Psoas muscle (tissue), 8 donors: ENCODE results near the gene EHD1. TPM values are rescaled to one million over a fixed set of nuclear protein-coding genes. Genes with fewer than 3 reads are reported as not detected.

Experiments used
- ATAC-seq, 4 donors: fragments of 200-7000 bp; cut with Tn5 transposase; one replicate each; pipeline ENCODE4 v1.9.1; 2020; ENCODE audit warnings: moderate library complexity in 3 of 4, mild to moderate bottlenecking in 2 of 4
- DNase-seq, 2 donors: peaks; one replicate each; pipeline ENCODE4 v3.0.0-alpha.2; 2020
- H3K27ac ChIP-seq: fragments of 200-600 bp; one replicate; pipeline ENCODE4 v1.8.0; 2022
- H3K27me3 ChIP-seq, 3 donors: fragments of 200-600 bp in 1 of 3; one replicate each; pipeline versions ENCODE4 v1.6.1 to v1.8.0; 2013 to 2022; ENCODE audit warnings: low read length in 2 of 3, mild to moderate bottlenecking in 2 of 3, moderate library complexity in 1 of 3; ENCODE audit not compliant: insufficient read depth in 3 of 3
- H3K36me3 ChIP-seq, 2 donors: fragments of 200-600 bp in 1 of 2; one replicate each; pipeline versions ENCODE4 v1.6.1 to v1.8.0; 2013 to 2022; ENCODE audit warnings: low read depth in 1 of 2, mild to moderate bottlenecking in 1 of 2, moderate library complexity in 1 of 2; ENCODE audit not compliant: insufficient read depth in 1 of 2
- H3K4me1 ChIP-seq: fragments of 200-600 bp; one replicate; pipeline ENCODE4 v1.8.0; 2022
- H3K4me3 ChIP-seq: fragments of 200-600 bp; one replicate; pipeline ENCODE4 v1.8.0; 2022; ENCODE audit warnings: mild to moderate bottlenecking
- H3K9me3 ChIP-seq: fragments of 200-600 bp; one replicate; pipeline ENCODE4 v1.8.0; 2022
- WGBS, 3 donors: extraction: QIAGEN DNeasy Blood & Tissue Kit; methylation state at CpG; one replicate each; pipeline versions ENCODE4 v1.1.6 to v1.1.7; 2013; 5-methylcytosine and 5-hydroxymethylcytosine counted together
- intact Hi-C, 2 donors: fragments of 100-400 bp; cut with DNase I; formaldehyde crosslinking; loops; one replicate each; pipeline versions ENCODE4 v1.11.0 to v1.14.2; 2022
- long read RNA-seq, 2 donors: library from polyadenylated mRNA; unstranded; transcript quantifications; one replicate each; pipeline ENCODE4 v2.0.0, GENCODE V29; 2021
- polyA plus RNA-seq, 3 donors: library from polyadenylated mRNA; stranded (reverse); fragments of 200-250 nt; gene quantifications; one replicate each; pipeline ENCODE4 v1.2.3, GENCODE V29; 2013
- total RNA-seq, 4 donors: library from RNA; stranded (reverse); fragmentation: NEBNext Ultra II Directional in 2 of 4; extraction: Animal tissue kit (Norgen Biotek cat#: 25700) in 2 of 4; gene quantifications; one replicate each; pipeline versions ENCODE4 v1.2.1 to v1.2.4, GENCODE V29; 2021 to 2023
- TF ChIP-seq, protein P1 (sequence below): fragments of 200-600 bp; IDR thresholded peaks from one replicate; pipeline ENCODE4 v1.8.0; 2022; ENCODE audit warnings: antibody characterized with exemption
- donor health status: healthy with polysubstance abuse.
- donor health status: DM: no; HTN: no; CAD: no; lungs with moderate emphysema.
- donor health status: Bipolar disorder and iron deficiency.
- donor health status: healthy.
- donor health status: DM: yes; HTN: yes; CAD: no.
- donor health status: DM: no; HTN: no; CAD: no.
- donor health status: DM: no; HTN: no; CAD: no.
- donor health status: DM: yes; HTN: yes; CAD: no.

EHD1 gene
- 10 to 100 TPM; 34.7 to 71.0 (median 61.1) TPM for total RNA-seq
- 100 to 1,000 TPM in 1 of 3 donors, 10 to 100 TPM in 2; 23.5 to 174 (median 30.9) TPM for polyA plus RNA-seq
- long read RNA-seq, donor 1, full-length matches to known transcripts, result 11 of 37 reads
- long read RNA-seq, donor 1, partial matches to known transcripts, result 3 of 37 reads
- long read RNA-seq, donor 1, other reads (novel, unspliced or antisense), result 23 of 37 reads
- long read RNA-seq, donor 2, full-length matches to known transcripts, result 20 of 54 reads
- long read RNA-seq, donor 2, partial matches to known transcripts, result 5 of 54 reads
- long read RNA-seq, donor 2, other reads (novel, unspliced or antisense), result 29 of 54 reads

DNA sequence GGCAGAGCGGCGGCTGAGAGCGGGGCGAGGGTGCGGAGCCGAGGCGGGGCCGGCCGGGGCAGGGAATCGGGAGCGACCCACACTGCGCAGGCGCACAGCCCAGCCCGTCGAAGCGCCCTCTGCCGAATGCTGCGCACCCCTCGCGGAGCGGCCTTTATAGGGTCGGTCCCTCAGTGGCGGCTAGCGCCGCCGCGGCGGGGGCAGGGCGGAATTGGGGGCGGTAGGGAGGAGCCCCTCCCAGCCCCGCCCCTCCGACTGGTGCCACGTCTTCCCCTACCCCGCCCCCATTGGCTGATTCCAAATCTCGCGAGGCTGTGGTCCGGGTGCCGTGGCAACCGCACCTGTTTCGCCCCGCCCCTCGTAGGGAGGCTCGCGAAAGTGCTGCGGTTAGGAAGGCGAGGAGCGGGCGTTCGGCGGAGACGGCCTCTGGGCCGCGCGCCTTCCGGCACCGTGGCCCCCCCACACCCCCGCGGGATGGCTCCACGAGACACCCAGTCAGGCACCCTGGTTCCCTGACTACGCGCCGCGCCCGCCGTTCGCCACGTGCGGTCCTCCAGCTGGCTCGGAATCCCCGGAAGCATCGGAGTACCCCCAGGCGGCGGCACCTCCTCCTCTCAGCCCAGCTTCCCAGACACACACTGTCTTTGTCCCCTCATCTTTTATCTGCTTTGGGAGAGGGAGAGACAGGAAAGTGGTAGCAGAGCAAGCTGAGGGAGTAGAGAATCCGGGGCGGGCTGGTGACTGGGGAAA lies at the start of gene EHD1:
TSS of gene EHD1 (minus strand) at position 128 of the 750 bp plus-strand sequence. CDS start 157 bp downstream, outside the sequence.
- peak; percentile 99 for DNase-seq
- Histone ChIP-seq H3K27ac (peak within 1 kb of the TSS; percentile 97), H3K27me3 (no peaks in the 10 kb centered on the region), H3K4me3 (peak within 1 kb of the TSS; percentile 99), H3K9me3 (no peaks in the 10 kb centered on the region), H3K36me3 (peaks cover 0 to 9% of the 10 kb centered on the region in 2 donors), H3K4me1 (peaks cover 42% of the 10 kb centered on the region)
- ATAC-seq, result peak; percentile 82 to 92 (median 88)
- intact Hi-C loops, result loop anchor here in 1 of 2 donors (1.0 kb wide), 1 partner anchor 68 kb away; the partner anchor contains the start of gene MEN1
- TF ChIP-seq, protein P1, sequence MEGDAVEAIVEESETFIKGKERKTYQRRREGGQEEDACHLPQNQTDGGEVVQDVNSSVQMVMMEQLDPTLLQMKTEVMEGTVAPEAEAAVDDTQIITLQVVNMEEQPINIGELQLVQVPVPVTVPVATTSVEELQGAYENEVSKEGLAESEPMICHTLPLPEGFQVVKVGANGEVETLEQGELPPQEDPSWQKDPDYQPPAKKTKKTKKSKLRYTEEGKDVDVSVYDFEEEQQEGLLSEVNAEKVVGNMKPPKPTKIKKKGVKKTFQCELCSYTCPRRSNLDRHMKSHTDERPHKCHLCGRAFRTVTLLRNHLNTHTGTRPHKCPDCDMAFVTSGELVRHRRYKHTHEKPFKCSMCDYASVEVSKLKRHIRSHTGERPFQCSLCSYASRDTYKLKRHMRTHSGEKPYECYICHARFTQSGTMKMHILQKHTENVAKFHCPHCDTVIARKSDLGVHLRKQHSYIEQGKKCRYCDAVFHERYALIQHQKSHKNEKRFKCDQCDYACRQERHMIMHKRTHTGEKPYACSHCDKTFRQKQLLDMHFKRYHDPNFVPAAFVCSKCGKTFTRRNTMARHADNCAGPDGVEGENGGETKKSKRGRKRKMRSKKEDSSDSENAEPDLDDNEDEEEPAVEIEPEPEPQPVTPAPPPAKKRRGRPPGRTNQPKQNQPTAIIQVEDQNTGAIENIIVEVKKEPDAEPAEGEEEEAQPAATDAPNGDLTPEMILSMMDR, result peak; percentile 46
- WGBS, 3 donors, result 0 to 1% (median 0%) methylated on average over 33 to 75 of the region's 75 CpGs

DNA sequence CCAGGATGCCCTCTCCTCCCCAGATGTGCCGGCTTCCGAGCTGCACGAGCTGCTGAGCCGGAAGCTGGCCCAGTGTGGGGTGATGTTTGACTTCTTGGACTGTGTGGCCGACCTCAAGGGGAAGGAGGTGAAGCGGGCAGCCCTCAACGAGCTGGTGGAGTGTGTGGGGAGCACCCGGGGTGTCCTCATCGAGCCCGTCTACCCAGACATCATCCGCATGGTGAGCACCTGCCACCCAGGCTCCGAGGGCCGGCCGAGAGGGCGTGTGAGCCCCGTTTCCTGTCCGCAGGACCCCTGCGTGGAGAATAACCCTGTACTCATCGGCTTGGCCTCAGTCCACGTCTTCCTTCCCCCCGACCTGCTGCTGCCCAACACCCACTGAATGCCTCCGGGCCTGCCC lies 48.3 kb upstream of the EHD1 start:
- peaks cover 6 to 54% of the 10 kb centered on the region in 2 donors for H3K36me3 ChIP-seq
- no peaks in the 10 kb centered on the region for H3K9me3 ChIP-seq
- peaks cover 17% of the 10 kb centered on the region for H3K4me1 ChIP-seq
- H3K27ac ChIP-seq, result no peak overlapping the region
- DNase-seq, result no peak
- intact Hi-C loops, result loop anchor here in 1 of 2 donors (5.0 kb wide), 2 partner anchors 86 to 101 kb away; partner anchors contain the start of genes ARL2 and SNX15
- TF ChIP-seq, protein P1, result no peak
- no peak overlapping the region for H3K4me3 ChIP-seq
- WGBS, 3 donors, result 74 to 82% (median 79%) methylated on average over 22 of the region's 22 CpGs
- ATAC-seq, result no peak
- H3K27me3 ChIP-seq, result no peaks in the 10 kb centered on the region

GRCh38 chr11:64925536-64926436 lies 47.4 kb upstream of the EHD1 start:
- H3K4me1 ChIP-seq, result peaks cover 17% of the 10 kb centered on the region
- ATAC-seq, result no peak
- intact Hi-C loops, result loop anchor here in 1 of 2 donors (5.0 kb wide), 2 partner anchors 87 to 102 kb away; partner anchors contain the start of genes ARL2 and SNX15
- 53 to 70% (median 63%) methylated on average over 13 to 24 of the region's 24 CpGs for WGBS, 3 donors
- TF ChIP-seq, protein P1, result no peak
- peak in 1 of 2 donors; percentile 56 for DNase-seq
- H3K27ac ChIP-seq, result no peak overlapping the region
- peak overlapping the region; percentile 99 for H3K4me3 ChIP-seq
- H3K9me3 ChIP-seq, result no peaks in the 10 kb centered on the region
- H3K27me3 ChIP-seq, result no peaks in the 10 kb centered on the region
- H3K36me3 ChIP-seq, result peaks cover 2 to 45% of the 10 kb centered on the region in 2 donors

- ATAC-seq, result peak in 2 of 4 donors; percentile 4 to 6
- intact Hi-C loops, result loop anchor here in 1 of 2 donors (5.0 kb wide), 2 partner anchors 87 to 102 kb away; partner anchors contain the start of genes ARL2 and SNX15
Observed at GRCh38 chr11:64924910-64925284, 46.5 kb upstream of the EHD1 start.

More at GRCh38 chr11:64924910-64925284, 46.5 kb upstream of the EHD1 start:
- Histone ChIP-seq H3K9me3 (no peaks in the 10 kb centered on the region), H3K36me3 (peaks cover 2 to 37% of the 10 kb centered on the region in 2 donors), H3K27me3 (no peaks in the 10 kb centered on the region), H3K4me3 (peak overlapping the region; percentile 99), H3K4me1 (peaks cover 17% of the 10 kb centered on the region), H3K27ac (peak overlapping the region; percentile 97)
- TF ChIP-seq, protein P1, result no peak
- peak in 1 of 2 donors; percentile 58 for DNase-seq
- 0 to 1% (median 0%) methylated on average over 22 to 24 of the region's 24 CpGs for WGBS, 3 donors
